Mesendoderm (in vitro differentiated cells): Measurements from ENCODE around the gene TLL2.

Source experiments
- DNase-seq: peaks from one replicate; pipeline ENCODE4 v3.0.0; 2013
- H2AK5ac ChIP-seq: 2 replicates; pipeline ENCODE4 v1.6.1; 2013; ENCODE audit warnings: low read length, inconsistent platforms
- H2BK120ac ChIP-seq: 2 replicates; pipeline ENCODE4 v1.6.1; 2013; ENCODE audit warnings: low read depth, mild to moderate bottlenecking, low read length, moderate library complexity, mixed read lengths
- H2BK15ac ChIP-seq: replicated peaks from 2 replicates; pipeline ENCODE4 v1.6.1; 2013; ENCODE audit warnings: low read depth, mild to moderate bottlenecking, moderate library complexity
- H2BK5ac ChIP-seq: 2 replicates; pipeline ENCODE4 v1.6.1; 2013; ENCODE audit warnings: low read length, inconsistent platforms
- H3K18ac ChIP-seq: 2 replicates; pipeline ENCODE4 v1.6.1; 2013; ENCODE audit warnings: mild to moderate bottlenecking, low read length, mixed read lengths
- H3K23ac ChIP-seq: one replicate; pipeline ENCODE4 v1.6.1; 2013; ENCODE audit warnings: low read length
- H3K27ac ChIP-seq: 2 replicates; pipeline ENCODE4 v1.5.1; 2013; ENCODE audit warnings: low read depth, mild to moderate bottlenecking, inconsistent platforms, low read length, moderate library complexity
- H3K27me3 ChIP-seq: 2 replicates; pipeline ENCODE4 v1.6.1; 2013; ENCODE audit warnings: low read length, control low read depth, mild to moderate bottlenecking, inconsistent platforms; ENCODE audit not compliant: insufficient read depth, poor library complexity
- H3K36me3 ChIP-seq: 2 replicates; pipeline ENCODE4 v1.6.1; 2013; ENCODE audit warnings: low read length, inconsistent platforms; ENCODE audit not compliant: control insufficient read depth, insufficient read depth
- H3K4ac ChIP-seq: one replicate; pipeline ENCODE4 v1.6.1; 2013; ENCODE audit warnings: low read depth, mild to moderate bottlenecking, low read length, moderate library complexity
- H3K4me1 ChIP-seq: 2 replicates; pipeline ENCODE4 v1.6.1; 2013; ENCODE audit warnings: low read depth, low read length, inconsistent platforms; ENCODE audit not compliant: control insufficient read depth
- H3K4me2 ChIP-seq: 2 replicates; pipeline ENCODE4 v1.6.1; 2013; ENCODE audit warnings: low read length
- H3K4me3 ChIP-seq: 2 replicates; pipeline ENCODE4 v1.5.1; 2013; ENCODE audit warnings: mild to moderate bottlenecking, low read length
- H3K56ac ChIP-seq: one replicate; pipeline ENCODE4 v1.6.1; 2013; ENCODE audit warnings: low read length
- H3K79me1 ChIP-seq: 2 replicates; pipeline ENCODE4 v1.6.1; 2013; ENCODE audit warnings: low read length, inconsistent platforms
- H3K79me2 ChIP-seq: 2 replicates; pipeline ENCODE4 v1.6.1; 2013; ENCODE audit warnings: mild to moderate bottlenecking, low read length; ENCODE audit not compliant: control insufficient read depth, insufficient read depth
- H3K9ac ChIP-seq: 2 replicates; pipeline ENCODE4 v1.6.1; 2013; ENCODE audit warnings: low read length, inconsistent platforms
- H4K5ac ChIP-seq: one replicate; pipeline ENCODE4 v1.6.1; 2013; ENCODE audit warnings: low read length
- H4K8ac ChIP-seq: one replicate; pipeline ENCODE4 v1.6.1; 2013; ENCODE audit warnings: low read depth, mild to moderate bottlenecking, control low read depth, low read length, moderate library complexity
- WGBS: extraction: QIAGEN DNeasy Blood & Tissue Kit; methylation state at CpG from one replicate; pipeline ENCODE4 v1.1.7; 2013; ENCODE audit warnings: low lambda C conversion rate, missing lambda C conversion rate; ENCODE audit not compliant: insufficient coverage; ENCODE audit errors: extremely low coverage; 5-methylcytosine and 5-hydroxymethylcytosine counted together

TLL2 gene

GRCh38 chr10:96339956-96340904 lies 173.5 kb downstream of the TLL2 start:
- no peak overlapping the region for H3K56ac ChIP-seq
- no peaks in the 10 kb centered on the region for H3K27me3 ChIP-seq
- 100% methylated on average over 1 of the region's 7 CpGs for WGBS
- DNase-seq = peak; percentile 84
- no peak overlapping the region for H3K4ac ChIP-seq
- H3K79me1 ChIP-seq = no peaks in the 10 kb centered on the region
- no peak overlapping the region for H2BK120ac ChIP-seq
- H3K9ac ChIP-seq = no peak overlapping the region
- no peak overlapping the region for H3K23ac ChIP-seq
- H3K27ac ChIP-seq = no peak overlapping the region
- no peak overlapping the region for H3K4me2 ChIP-seq
- H3K18ac ChIP-seq = no peak overlapping the region
- no peaks in the 10 kb centered on the region for H3K79me2 ChIP-seq
- no peak overlapping the region for H4K8ac ChIP-seq
- peaks cover 4% of the 10 kb centered on the region for H3K4me1 ChIP-seq
- H3K36me3 ChIP-seq = no peaks in the 10 kb centered on the region
- no peak overlapping the region for H2AK5ac ChIP-seq
- H3K4me3 ChIP-seq = no peak overlapping the region
- no peak overlapping the region for H2BK5ac ChIP-seq
- H4K5ac ChIP-seq = no peak overlapping the region
- no peak overlapping the region for H2BK15ac ChIP-seq

- Histone ChIP-seq H2BK15ac (no peak overlapping the region), H3K27ac (no peak overlapping the region), H4K5ac (no peak overlapping the region), H3K4me2 (no peak overlapping the region), H3K27me3 (no peaks in the 10 kb centered on the region), H4K8ac (no peak overlapping the region), H3K79me1 (no peaks in the 10 kb centered on the region), H3K4me3 (no peak overlapping the region), H3K23ac (no peak overlapping the region), H3K9ac (no peak overlapping the region), H2AK5ac (no peak overlapping the region), H3K4ac (no peak overlapping the region), H3K4me1 (peaks cover 3% of the 10 kb centered on the region), H3K18ac (no peak overlapping the region), H3K56ac (no peak overlapping the region), H3K36me3 (no peaks in the 10 kb centered on the region), H2BK120ac (no peak overlapping the region), H2BK5ac (no peak overlapping the region), H3K79me2 (no peaks in the 10 kb centered on the region)
- no CpG with 5 or more reads among the region's 4 CpGs for WGBS
- DNase-seq = no peak
These were observed 174.3 kb downstream of the TLL2 start for GRCh38 chr10:96339383-96339782.

- Histone ChIP-seq H3K4ac (no peak overlapping the region), H3K27me3 (no peaks in the 10 kb centered on the region), H3K4me3 (no peak overlapping the region), H4K8ac (no peak overlapping the region), H3K27ac (no peak overlapping the region), H3K79me1 (no peaks in the 10 kb centered on the region), H3K18ac (no peak overlapping the region), H3K4me1 (peaks cover 3% of the 10 kb centered on the region), H3K4me2 (no peak overlapping the region), H3K9ac (no peak overlapping the region), H3K36me3 (no peaks in the 10 kb centered on the region), H4K5ac (no peak overlapping the region), H2BK15ac (no peak overlapping the region), H2AK5ac (no peak overlapping the region), H2BK120ac (no peak overlapping the region), H3K79me2 (no peaks in the 10 kb centered on the region), H3K23ac (no peak overlapping the region), H3K56ac (no peak overlapping the region), H2BK5ac (no peak overlapping the region)
- DNase-seq = no peak
- no CpG with 5 or more reads among the region's 5 CpGs for WGBS
These were observed 175.3 kb downstream of the TLL2 start for GRCh38 chr10:96338279-96338925.

- H4K5ac ChIP-seq = no peak overlapping the region
- H3K79me2 ChIP-seq = no peaks in the 10 kb centered on the region
These were observed 176.6 kb downstream of the TLL2 start for GRCh38 chr10:96337106-96337505.

GRCh38 chr10:96334616-96335526 lies 178.9 kb downstream of the TLL2 start:
- no CpG with 5 or more reads among the region's 5 CpGs for WGBS
- DNase-seq = peak; percentile 67
- H2BK120ac ChIP-seq = no peak overlapping the region
- no peaks in the 10 kb centered on the region for H3K79me2 ChIP-seq
- H4K5ac ChIP-seq = no peak overlapping the region
- H3K4ac ChIP-seq = no peak overlapping the region
- H3K36me3 ChIP-seq = no peaks in the 10 kb centered on the region
- no peaks in the 10 kb centered on the region for H3K4me1 ChIP-seq
- H3K27me3 ChIP-seq = no peaks in the 10 kb centered on the region
- no peak overlapping the region for H2BK15ac ChIP-seq
- H3K9ac ChIP-seq = no peak overlapping the region
- no peak overlapping the region for H2AK5ac ChIP-seq
- H3K18ac ChIP-seq = no peak overlapping the region
- no peak overlapping the region for H3K4me3 ChIP-seq
- H2BK5ac ChIP-seq = no peak overlapping the region
- no peak overlapping the region for H3K27ac ChIP-seq
- no peak overlapping the region for H3K23ac ChIP-seq
- H4K8ac ChIP-seq = no peak overlapping the region
- no peak overlapping the region for H3K56ac ChIP-seq
- H3K4me2 ChIP-seq = no peak overlapping the region
- H3K79me1 ChIP-seq = no peaks in the 10 kb centered on the region

More at GRCh38 chr10:96337106-96337505, 176.6 kb downstream of the TLL2 start:
- Histone ChIP-seq H3K27me3 (no peaks in the 10 kb centered on the region), H3K79me1 (no peaks in the 10 kb centered on the region), H2BK15ac (no peak overlapping the region), H2BK120ac (no peak overlapping the region), H3K27ac (no peak overlapping the region), H3K4me3 (no peak overlapping the region), H4K8ac (no peak overlapping the region), H3K18ac (no peak overlapping the region), H2BK5ac (no peak overlapping the region), H3K23ac (no peak overlapping the region), H3K56ac (no peak overlapping the region), H3K9ac (no peak overlapping the region), H3K4ac (no peak overlapping the region), H3K36me3 (no peaks in the 10 kb centered on the region), H2AK5ac (no peak overlapping the region), H3K4me1 (peaks cover 3% of the 10 kb centered on the region), H3K4me2 (no peak overlapping the region)
- WGBS = no CpG with 5 or more reads among the region's 2 CpGs
- DNase-seq = peak; percentile 26
